Measurements from ENCODE around the gene FKBP4.
"Not testable (repeated sequence)": the region's sequence is repeated elsewhere in the genome, so short reads cannot be mapped to it uniquely, and the experiment has no call there.

FKBP4 gene, protein sequence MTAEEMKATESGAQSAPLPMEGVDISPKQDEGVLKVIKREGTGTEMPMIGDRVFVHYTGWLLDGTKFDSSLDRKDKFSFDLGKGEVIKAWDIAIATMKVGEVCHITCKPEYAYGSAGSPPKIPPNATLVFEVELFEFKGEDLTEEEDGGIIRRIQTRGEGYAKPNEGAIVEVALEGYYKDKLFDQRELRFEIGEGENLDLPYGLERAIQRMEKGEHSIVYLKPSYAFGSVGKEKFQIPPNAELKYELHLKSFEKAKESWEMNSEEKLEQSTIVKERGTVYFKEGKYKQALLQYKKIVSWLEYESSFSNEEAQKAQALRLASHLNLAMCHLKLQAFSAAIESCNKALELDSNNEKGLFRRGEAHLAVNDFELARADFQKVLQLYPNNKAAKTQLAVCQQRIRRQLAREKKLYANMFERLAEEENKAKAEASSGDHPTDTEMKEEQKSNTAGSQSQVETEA

DNA sequence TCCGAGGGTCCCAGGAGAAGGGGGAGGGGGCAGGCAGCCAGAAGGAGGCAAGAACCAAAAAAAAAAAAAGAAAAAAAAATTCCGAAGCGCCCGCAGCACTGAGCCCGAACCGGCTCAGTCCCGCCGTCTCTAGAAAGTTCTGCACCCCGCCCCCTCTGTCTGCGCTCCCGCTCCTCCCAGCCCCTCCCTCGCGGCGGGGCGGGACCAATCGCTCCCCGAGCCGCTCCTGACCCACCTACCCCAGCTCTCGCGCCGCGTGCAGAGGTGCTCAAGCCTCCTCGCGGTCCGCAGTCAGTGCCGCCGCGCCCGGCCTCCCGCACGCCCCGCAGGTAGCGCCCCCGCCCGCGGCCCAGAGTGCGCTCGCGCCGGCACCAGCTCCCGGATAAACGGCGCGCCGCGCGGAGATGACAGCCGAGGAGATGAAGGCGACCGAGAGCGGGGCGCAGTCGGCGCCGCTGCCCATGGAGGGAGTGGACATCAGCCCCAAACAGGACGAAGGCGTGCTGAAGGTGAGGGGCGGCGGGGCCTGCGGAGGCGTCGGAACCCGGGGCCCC, at the start of gene FKBP4:
TSS of gene FKBP4 (plus strand) at position 235 of the 554 bp plus-strand sequence. CDS start at position 405, 170 bp downstream.
- peak; percentile 97 for DNase-seq (ENCODE audit: low spot score)

DNA sequence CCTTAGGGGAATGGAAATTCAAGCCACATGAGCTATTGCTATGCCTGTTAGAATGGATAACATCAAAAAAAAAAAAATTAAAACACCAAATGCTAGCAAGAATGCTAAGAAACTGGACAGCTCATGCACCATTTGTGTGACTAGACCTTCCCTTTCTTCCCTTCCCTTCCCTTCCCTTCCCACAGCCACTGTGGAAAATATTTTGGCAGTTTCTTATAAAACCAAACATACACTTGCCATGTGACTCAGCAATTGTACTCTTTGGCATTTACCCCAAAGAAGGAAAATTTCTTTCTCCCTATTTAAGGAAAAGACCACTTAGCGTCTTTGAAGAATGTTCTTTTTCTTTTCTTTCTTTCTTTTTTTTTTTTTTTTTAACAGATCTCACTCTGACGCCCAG, 49.1 kb upstream of the FKBP4 start:
- no peak for DNase-seq (ENCODE audit: low spot score)

DNA sequence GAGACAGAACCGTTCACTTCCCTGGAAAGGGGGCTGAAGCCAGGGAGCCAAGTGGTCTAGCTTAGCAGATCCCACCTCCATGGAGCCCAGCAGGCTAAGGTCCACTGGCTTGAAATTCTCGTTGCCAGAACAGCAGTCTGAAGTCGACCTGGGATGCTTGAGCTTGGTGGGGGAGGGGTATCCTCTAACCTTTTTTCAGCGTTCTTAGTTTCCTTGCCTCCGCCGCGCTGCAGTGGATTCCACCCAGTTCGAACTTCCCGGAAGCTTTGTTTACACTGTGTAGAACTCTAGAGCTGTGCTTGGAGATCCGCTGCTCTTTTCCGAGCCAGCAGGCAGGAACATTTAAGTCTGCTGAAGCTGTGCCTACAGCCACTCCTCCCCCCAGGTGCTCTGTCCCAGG, 45.2 kb upstream of the FKBP4 start:
- no peak for DNase-seq (ENCODE audit: low spot score)

DNA sequence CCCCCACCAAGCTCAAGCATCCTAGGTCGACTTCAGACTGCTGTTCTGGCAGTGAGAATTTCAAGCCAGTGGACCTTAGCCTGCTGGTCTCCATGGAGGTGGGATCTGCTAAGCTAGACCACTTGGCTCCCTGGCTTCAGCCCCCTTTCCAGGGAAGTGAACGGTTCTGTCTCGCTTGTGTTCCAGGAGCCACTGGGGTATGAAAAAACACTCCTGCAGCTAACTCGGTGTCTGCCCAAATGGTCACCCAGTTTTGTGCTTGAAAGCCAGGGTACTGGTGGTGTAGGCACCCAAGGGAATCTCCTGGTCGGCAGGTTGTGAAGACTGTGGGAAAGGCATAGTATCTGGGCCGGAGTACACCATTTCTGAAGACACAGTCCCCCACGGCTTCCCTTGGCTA, 44.6 kb upstream of the FKBP4 start:
- no peak for DNase-seq (ENCODE audit: low spot score)

DNA sequence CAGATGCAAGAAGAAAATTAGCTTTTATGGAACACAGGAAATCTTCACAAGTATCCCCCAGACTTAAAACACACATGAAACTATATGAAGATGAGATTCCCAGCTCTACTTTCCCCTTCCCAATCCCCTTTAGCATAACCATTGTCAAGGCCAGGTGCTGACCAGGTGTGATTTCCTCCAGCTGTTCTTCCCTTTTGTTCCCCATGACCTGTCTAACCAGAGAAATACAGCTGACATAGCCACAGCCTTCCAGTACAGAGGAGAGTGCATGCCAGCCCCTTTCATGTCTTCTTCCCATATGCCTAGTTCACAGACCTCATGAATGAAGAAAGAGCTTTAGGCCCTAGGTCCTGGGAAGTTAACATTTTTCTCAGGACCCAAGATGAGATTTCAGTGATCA, 43.5 kb upstream of the FKBP4 start:
- DNase-seq (ENCODE audit: low spot score) = no peak

DNA sequence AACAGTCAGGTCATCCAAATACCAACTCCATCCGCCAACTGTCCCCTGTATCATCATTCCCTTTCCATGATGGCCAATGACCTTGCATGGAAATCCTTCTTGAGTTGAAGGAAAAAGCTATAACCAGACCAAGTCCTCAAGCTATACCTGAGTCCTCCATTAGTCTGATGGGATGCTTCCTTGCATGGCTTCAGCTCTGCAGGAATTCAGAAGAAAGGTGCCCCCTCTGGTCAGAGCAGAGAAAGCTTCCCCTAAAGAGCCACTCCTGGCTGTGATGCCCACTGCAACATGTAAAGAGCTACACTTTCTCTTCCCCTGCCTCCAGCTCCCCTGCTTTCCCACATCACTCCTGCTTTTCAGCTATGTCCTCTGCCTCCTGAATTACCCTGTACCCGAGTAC, 43.1 kb upstream of the FKBP4 start:
- no peak for DNase-seq (ENCODE audit: low spot score)

DNA sequence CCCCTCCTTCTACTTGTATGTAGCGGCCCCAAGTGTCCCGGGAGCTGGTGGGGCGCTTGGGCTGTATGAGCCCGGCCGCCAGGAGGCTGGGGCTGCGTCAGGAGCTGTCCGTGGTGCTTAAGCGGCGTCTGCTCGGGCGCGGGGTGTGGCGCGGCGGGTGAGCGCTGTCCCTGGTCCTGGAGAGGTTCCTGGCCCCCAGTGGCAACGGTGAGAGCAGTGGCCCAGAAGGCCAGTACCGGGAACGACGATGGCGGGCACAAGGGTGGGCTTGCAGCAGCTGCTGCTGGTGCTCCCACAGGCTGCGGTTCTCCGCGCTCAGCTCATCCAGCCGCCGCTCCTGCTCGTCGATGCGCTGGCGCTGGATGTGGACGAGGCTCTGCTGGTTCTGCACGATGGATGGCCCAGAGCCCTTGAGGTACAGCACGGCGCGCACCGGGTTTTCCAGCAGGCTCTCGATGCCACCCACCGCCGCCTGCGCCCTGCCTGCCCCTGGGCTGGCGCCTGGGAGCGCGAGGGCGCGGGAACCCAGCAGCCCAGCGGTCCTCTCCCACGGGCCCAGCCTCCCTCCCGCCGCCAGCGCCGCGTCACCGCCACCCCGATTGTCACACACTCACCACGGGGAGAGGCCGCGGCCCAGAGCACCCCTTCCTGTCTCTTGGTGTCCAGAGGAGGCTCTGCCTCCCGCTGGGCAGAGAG, 41.9 kb upstream of the FKBP4 start:
- DNase-seq (ENCODE audit: low spot score) = peak; percentile 90

DNA sequence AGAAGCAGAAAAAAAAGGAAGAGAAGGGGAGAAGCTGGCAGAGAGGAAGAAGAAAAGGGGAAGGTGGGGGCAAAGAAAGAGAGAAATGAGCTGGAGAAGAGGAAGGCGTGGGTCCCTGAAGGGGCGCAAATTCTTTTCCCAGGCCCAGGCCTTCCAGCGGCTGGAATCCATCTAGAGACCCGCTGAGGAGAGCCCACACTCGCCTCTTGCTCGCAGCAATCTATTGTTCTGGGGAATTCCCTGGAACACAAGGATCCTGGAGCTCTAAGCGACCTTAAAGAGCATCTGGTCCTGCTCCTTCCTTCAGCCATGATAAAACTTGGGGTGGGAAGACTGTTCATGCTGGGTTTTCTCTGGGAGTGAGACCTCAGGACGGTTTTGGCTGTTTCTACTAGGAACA, 41.2 kb upstream of the FKBP4 start:
- DNase-seq (ENCODE audit: low spot score) = no peak

DNA sequence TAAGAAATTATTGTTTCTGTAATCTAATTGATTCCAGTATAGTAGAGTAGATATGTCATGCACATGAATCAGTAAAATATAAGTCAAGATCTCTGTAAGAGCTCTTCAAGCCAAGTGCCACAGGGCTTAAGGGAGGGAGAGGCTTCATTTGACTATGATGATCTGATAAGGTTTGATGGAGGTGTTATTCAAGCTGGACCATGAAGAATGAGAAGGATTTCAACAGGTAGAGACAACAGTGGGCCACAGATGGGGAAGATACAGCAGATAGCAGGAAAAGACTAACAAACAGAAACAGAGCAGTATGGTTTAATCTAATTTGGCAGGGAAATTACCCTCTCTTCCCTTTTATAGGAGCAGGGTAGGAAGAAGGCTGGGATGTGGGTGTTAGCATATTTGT, 40.6 kb upstream of the FKBP4 start:
- DNase-seq (ENCODE audit: low spot score) = no peak

DNA sequence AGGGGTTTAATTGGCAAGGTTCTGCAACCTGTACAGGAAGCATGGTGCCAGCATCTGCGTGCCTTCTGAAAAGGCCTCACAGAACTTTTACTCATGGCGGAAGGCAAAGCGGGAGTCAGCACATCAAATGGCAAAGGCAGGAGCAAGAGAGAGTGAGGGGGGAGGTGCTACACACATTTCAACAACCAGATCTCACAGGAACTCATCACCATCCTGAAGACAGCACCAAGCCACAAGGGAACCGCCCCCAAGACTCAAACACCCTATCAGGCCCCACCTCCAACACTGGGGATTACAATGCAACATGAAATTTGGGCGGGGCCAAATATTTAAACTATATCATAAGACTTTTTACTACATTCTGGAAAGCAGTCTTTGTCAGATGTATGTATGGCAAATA, 38.0 kb upstream of the FKBP4 start:
- no peak for DNase-seq (ENCODE audit: low spot score)

DNA sequence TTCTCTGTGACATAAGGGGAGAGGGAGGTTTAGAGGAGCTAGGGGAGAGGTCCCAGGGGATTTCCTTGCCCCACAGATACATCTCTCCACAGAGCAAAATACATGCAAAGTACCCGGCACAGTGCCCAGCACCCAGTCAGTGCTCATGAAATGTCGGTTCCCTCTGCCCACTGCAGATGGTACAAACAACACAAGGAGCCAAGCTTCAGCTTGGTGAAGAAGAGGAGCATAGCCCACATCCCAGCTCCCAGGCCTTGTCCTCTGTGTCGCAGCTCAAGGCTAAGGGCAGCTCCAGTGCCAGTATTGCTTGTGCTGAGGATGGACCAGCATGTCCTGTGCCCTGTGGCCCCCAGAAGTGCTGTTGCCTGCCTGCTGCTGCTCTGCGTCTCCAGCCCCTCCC, 35.0 kb upstream of the FKBP4 start:
- DNase-seq (ENCODE audit: low spot score) = no peak

DNA sequence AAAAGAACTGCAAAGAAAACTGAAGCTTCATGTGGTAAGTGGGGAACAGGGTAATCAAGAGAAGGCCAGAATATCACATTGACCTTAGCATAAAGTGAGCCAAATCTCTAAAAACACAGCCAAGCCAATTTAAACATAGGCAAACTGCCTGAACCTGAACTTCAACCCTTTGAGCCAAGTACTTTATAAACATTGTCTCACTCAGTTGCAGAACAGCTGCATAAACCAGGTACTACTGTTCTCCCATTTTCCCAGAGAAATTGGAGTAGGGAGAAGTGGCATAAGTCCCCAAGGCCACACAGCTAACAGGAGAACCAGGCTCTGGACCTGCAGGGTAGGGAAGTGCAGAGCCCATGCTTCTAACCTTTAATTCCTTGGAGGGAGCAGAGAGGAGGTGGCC, 30.4 kb upstream of the FKBP4 start:
- DNase-seq (ENCODE audit: low spot score) = no peak

DNA sequence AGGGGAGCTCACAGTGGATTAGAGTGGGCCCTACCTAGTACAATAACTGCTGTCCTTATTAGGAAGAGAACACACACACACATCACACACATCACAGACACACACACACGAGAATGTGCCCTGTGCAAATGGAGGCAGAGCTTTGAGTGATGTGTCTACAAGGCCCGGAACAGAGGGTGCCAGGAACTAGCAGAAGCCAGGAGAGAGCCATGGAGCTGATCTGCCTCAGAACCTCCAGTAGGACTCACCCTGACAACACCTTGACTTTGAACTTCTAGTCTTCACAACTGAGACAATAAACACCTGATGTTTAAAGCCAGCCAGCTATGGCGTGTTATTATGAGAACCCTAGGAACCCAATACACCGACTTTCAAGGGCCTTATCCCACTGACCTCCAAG, 29.7 kb upstream of the FKBP4 start:
- DNase-seq (ENCODE audit: low spot score) = no peak

DNA sequence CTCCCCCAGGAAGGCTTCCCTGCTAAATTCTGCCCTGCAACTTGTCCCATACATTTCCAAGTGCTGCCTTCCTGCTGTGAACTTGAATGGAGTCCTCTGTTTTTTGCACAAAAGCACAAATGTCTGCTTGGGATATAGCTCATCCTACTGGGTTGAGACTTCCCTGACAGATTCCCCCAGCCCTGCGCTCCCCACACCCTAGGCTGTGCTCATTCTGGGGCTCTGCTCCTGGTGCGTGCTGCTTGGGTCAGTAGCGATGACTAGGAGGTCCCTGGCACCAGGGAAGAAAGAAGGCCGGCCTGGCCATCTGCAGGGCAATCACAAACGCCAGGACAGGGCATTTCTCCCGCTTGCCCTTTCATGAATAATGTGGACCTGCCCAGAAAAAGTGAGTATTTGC, 29.2 kb upstream of the FKBP4 start:
- no peak for DNase-seq (ENCODE audit: low spot score)

DNA sequence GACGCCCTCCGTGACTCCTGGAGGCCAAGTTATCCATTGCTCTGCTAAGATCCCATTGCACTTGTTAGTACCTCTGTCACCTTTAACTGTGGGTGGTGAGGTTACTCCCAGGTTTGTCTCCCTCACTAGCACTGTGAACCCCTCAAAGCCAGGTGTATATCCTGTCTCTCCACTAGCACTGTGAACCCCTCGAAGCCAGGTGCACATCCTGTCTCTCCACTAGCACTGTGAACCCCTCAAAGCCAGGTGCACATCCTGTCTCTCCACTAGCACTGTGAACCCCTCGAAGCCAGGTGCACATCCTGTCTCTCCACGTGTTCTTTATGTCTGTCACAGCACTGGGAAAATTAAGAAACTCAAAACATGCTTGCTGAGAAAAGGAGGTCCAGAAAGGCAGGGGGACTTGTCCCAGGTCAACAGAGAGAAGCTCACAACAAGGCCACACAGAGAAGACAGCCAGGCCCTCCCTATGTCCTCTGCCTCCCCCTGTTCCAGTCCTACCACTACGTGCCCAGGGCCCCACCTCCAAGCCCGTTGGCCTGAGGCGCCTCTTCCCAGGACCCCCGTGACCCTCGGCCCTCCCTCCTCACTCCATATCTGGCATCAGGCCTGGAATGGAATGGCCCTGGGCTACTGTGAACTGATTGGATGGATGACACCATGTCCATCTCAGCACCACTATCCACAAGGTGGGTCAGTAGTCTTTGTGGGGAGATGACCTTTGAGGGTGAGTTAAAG, 26.4 kb upstream of the FKBP4 start:
- DNase-seq (ENCODE audit: low spot score) = no peak

DNA sequence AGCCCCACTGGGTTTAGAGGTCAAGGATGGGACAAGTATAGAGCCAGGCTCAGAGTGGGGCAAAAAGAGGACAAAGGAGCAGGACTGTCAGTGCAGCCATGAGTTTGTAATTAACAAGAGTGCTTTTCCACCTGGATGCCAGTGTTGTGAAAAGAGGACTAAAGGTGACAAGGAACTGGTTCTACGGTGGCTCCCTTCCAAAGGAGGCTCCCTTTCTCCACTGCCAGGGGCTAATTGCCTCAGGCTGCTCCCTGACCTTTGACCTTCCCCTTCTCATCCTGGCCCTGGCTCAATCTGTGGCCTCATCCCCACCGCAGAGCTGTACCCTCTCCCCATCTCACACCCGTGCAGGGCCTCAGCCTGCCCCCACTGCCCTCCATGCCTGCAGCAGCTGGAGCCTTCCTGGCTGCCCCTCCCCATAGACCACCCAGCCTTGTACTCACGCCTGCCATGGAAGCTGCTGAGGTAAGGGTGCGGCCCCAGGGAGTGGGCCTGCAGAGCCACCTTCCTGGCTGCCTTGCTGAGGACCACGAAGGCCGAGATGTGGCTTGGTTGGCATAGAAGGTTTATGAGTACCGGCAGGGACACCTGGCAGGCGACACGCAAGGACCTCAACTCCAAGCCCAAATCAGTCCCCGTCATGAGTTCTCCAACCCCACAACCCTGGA, 24.8 kb upstream of the FKBP4 start:
- no peak for DNase-seq (ENCODE audit: low spot score)

DNA sequence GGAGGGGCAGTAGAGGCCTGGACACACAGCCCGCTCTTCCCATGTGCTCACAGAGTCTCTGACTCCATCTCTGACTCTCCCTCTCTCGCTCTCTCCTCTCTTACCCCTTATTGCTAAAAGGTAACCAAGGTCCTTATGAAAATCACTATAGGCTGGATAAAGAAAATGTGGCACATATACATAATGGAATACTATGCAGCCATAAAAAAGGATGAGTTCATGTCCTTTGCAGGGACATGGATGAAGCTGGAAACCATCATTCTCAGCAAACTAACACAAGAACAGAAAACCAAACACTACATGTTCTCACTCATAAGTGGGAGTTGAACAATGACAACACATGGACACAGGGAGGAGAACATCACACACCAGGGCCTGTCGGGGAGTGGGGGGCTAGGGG, 24.2 kb upstream of the FKBP4 start:
- not testable (repeated sequence) for DNase-seq (ENCODE audit: low spot score)

DNA sequence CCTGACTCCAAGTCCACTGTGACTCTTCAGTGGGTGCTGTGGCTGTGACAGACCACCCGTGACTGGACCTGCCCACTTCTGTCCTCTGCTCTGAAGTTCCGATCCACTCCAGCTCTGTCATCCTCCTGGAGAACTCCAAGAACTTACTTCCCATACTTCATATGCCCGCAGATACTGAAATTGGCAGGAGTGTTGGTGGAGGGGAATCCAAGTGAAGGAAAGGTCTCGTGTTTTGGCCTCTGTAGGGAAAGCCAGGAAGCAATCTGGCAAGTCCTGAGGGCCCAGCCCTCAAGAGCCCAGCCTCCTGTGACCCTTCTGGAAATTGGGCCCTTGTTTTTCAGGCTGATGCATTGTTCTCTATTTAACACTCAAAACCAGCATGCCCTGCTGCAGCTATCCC, 22.4 kb upstream of the FKBP4 start:
- DNase-seq (ENCODE audit: low spot score) = no peak

DNA sequence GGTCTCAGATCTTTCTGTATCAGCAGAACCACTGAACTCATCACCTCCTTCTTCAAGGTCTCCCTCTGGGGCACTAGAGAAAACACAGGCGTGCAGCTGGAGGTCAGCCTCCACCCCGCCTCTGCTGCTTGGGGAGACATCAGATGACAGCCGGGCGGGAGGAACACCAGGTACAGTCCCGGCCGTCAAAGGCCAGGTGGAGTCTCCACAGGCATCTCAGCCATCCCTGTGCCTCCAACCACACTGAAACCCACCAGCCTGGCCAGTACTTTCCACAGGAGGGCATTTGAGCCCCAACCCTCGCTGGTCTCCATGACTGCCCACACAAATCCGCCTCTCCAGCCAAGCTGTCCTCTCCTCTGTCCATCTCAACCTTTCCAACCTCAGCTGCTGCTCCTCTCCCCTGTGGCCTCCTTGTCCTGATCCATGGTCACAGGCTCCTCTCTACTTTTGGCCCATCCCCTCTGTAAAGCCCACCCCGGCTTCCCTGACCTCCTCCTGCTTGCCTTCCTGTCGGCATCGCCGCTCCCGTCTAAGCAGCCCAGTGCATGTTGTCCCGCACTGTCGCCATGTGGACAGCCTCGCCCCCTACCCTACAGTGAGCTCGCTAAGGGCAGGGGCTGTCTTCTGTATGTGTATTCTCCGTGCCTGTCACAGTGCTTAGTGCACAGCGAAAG, 21.4 kb upstream of the FKBP4 start:
- no peak for DNase-seq (ENCODE audit: low spot score)

DNA sequence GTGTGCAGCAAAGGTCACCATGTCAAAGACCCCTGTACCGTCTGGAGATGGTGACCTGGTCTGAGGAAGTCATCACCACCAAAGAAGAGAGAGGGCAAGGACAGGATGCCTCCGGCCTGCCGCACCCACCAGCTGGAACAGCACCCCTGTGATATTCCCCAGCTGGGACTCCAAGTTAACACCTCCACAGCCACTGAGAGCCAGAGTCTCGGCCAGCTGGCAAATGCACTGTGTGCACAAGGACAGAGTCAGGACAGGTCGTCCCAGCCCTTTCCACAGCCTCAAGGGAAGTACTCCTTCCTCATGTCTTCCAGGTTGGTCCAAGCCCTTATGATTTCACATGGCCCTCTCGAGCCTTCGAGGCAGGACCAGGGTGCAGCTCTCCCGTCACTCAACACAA, 19.3 kb upstream of the FKBP4 start:
- DNase-seq (ENCODE audit: low spot score) = no peak

DNA sequence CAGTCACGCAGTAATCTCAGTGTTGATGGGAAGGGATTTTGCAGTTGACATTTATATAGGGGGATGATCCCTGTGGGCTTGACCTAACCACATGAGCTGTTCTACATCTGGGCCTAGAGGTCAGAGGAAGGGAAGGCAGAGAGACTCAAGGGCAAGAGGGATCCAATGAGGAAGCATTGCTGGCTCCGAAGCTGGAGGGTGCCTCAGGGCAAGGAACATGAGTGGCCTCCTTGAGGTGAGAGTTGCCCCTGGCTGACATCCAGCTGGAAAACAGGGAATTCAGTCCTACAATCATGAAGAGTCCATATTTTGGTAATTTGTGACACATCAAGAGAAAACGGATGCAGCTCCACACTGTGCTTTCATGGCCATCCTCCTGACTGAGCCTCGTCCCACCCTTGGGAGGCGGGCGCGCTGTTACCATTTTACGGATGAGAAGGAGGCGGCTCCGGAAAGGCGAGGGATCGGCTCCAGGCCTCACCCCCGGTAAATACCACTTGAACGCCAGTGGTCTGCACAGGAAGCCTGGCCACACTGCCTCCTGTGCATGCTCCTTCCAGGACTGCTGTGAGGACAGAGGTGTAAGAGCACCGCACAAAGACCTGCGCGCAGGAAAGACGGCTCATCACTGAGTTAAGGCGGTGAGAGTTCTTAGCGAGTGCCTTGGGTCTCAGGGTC, 18.5 kb upstream of the FKBP4 start:
- no peak for DNase-seq (ENCODE audit: low spot score)

All from AG20443 (cell line).